H1 (cell line): ENCODE measurements around the gene RTCA. TPM values are rescaled to one million over a fixed set of nuclear protein-coding genes. Genes with fewer than 3 reads are reported as not detected.

Source experiments
- CTCF ChIA-PET: fragments of 300-600 bp; sonication (Branson Sonifier 250); formaldehyde crosslinking; loops from one replicate; lab custom pipeline; 2021; ENCODE audit not compliant: partially characterized antibody; lab: Charles Lee
- POLR2A ChIA-PET: fragments of 300-600 bp; sonication (Branson Sonifier 250); formaldehyde crosslinking; loops from one replicate; lab custom pipeline; 2021; ENCODE audit warnings: inconsistent platforms; ENCODE audit not compliant: partially characterized antibody; lab: Charles Lee
- DNase-seq, 2 experiments: peaks; one replicate each; pipeline versions ENCODE4 v3.0.0 to v3.0.0-alpha.2; 2010 to 2022; ENCODE audit warnings: low spot score in 2 of 2, low read depth in 1 of 2, mixed read lengths in 1 of 2
- FAIRE-seq: peaks from 2 replicates; lab custom pipeline; 2011; peaks lifted over from hg19 to GRCh38; lab: Jason Lieb, UNC
- H2AFZ ChIP-seq: 2 replicates; pipeline ENCODE4 v1.8.1; 2012; ENCODE audit warnings: low read length, inconsistent platforms
- H2AK5ac ChIP-seq: 2 replicates; pipeline ENCODE4 v1.6.1; 2013; ENCODE audit warnings: low read depth, low read length
- H2BK120ac ChIP-seq: replicated peaks from 2 replicates; pipeline ENCODE3; 2013; ENCODE audit warnings: low read depth, low read length, inconsistent platforms
- H2BK12ac ChIP-seq: 2 replicates; pipeline ENCODE4 v1.6.1; 2013; ENCODE audit warnings: low read depth, low read length
- H2BK15ac ChIP-seq: 2 replicates; pipeline ENCODE4 v1.6.1; 2013; ENCODE audit warnings: low read length
- H2BK20ac ChIP-seq: 2 replicates; pipeline ENCODE4 v1.6.1; 2013; ENCODE audit warnings: low read length
- H2BK5ac ChIP-seq: 2 replicates; pipeline ENCODE4 v1.6.1; 2013; ENCODE audit warnings: low read depth, low read length
- H3K14ac ChIP-seq: 2 replicates; pipeline ENCODE4 v1.6.1; 2013; ENCODE audit warnings: inconsistent platforms; ENCODE audit not compliant: insufficient read length
- H3K18ac ChIP-seq: 2 replicates; pipeline ENCODE4 v1.6.1; 2013; ENCODE audit warnings: low read length; ENCODE audit errors: extremely low read depth
- H3K23ac ChIP-seq: 2 replicates; pipeline ENCODE4 v1.6.1; 2013; ENCODE audit warnings: inconsistent platforms; ENCODE audit not compliant: insufficient read length
- H3K23me2 ChIP-seq: 2 replicates; pipeline ENCODE4 v1.6.1; 2013; ENCODE audit warnings: low read depth, low read length
- H3K27ac ChIP-seq: 2 replicates; pipeline ENCODE4 v1.6.1; 2011; ENCODE audit warnings: low read depth, low read length, inconsistent platforms
- H3K27me3 ChIP-seq, 4 experiments: replicated peaks in 1 of 4; 1 replicate in 1 of 4; 2 replicates in 3 of 4; pipeline versions ENCODE4 v1.6.1 to v1.8.1; 2011 to 2013; ENCODE audit warnings: low read length in 3 of 4, mild to moderate bottlenecking in 3 of 4, inconsistent platforms in 2 of 4, mixed read lengths in 2 of 4, moderate library complexity in 1 of 4; ENCODE audit not compliant: control insufficient read depth in 3 of 4, insufficient read depth in 3 of 4; ENCODE audit errors: extremely low read depth in 1 of 4
- H3K36me3 ChIP-seq, 4 experiments: 2 replicates each; pipeline versions ENCODE4 v1.6.1 to v1.8.1; 2011 to 2013; ENCODE audit warnings: mild to moderate bottlenecking in 4 of 4, low read length in 3 of 4, moderate library complexity in 2 of 4, control low read depth in 1 of 4, inconsistent platforms in 1 of 4; ENCODE audit not compliant: insufficient read depth in 4 of 4, control insufficient read depth in 2 of 4
- H3K4ac ChIP-seq: replicated peaks from 2 replicates; pipeline ENCODE3; 2013; ENCODE audit warnings: low read length, low read depth, mixed read lengths, inconsistent platforms; ENCODE audit not compliant: insufficient read length
- H3K4me1 ChIP-seq, 4 experiments: replicated peaks in 1 of 4; 1 replicate in 1 of 4; 2 replicates in 3 of 4; pipeline versions ENCODE4 v1.6.1 to v1.8.1; 2011 to 2013; ENCODE audit warnings: low read length in 3 of 4, inconsistent platforms in 2 of 4, mixed read lengths in 1 of 4; ENCODE audit not compliant: insufficient read depth in 4 of 4, control insufficient read depth in 3 of 4
- H3K4me2 ChIP-seq, 2 experiments: 2 replicates each; pipeline versions ENCODE4 v1.6.1 to v1.8.1; 2011 to 2013; ENCODE audit warnings: low read depth in 2 of 2, low read length in 2 of 2, control low read depth in 1 of 2, inconsistent platforms in 1 of 2, mild to moderate bottlenecking in 1 of 2; ENCODE audit not compliant: insufficient read depth in 1 of 2
- H3K4me3 ChIP-seq, 4 experiments: fragments of 200-600, 300-600 bp in 1 of 4; sonication (generic), shearing (Covaris generic), sonication (Bioruptor Twin) in 1 of 4; 2 replicates each; pipeline versions ENCODE4 v1.5.1 to v1.8.1; 2011 to 2016; ENCODE audit warnings: low read length in 4 of 4, low read depth in 3 of 4, control low read depth in 2 of 4, inconsistent platforms in 2 of 4, mild to moderate bottlenecking in 2 of 4, mixed read lengths in 1 of 4, moderate library complexity in 1 of 4; ENCODE audit not compliant: insufficient read depth in 2 of 4; ENCODE audit errors: extremely low read depth in 1 of 4
- H3K56ac ChIP-seq: replicated peaks from 2 replicates; pipeline ENCODE3; 2013; ENCODE audit warnings: low read depth, mild to moderate bottlenecking, mixed read lengths, low read length, inconsistent platforms; ENCODE audit not compliant: insufficient read length
- H3K79me1 ChIP-seq: 2 replicates; pipeline ENCODE4 v1.6.1; 2013; ENCODE audit warnings: low read depth, low read length, control low read depth
- H3K79me2 ChIP-seq, 2 experiments: 2 replicates each; pipeline versions ENCODE4 v1.6.1 to v1.8.1; 2012 to 2013; ENCODE audit warnings: low read length in 2 of 2, mild to moderate bottlenecking in 2 of 2, inconsistent platforms in 1 of 2; ENCODE audit not compliant: insufficient read depth in 2 of 2, control insufficient read depth in 1 of 2
- H3K9ac ChIP-seq, 4 experiments: replicated peaks in 1 of 4; 1 replicate in 1 of 4; 2 replicates in 3 of 4; pipeline versions ENCODE4 v1.6.1 to v1.8.1; 2011 to 2013; ENCODE audit warnings: low read depth in 3 of 4, low read length in 3 of 4, control low read depth in 2 of 4, mild to moderate bottlenecking in 2 of 4, moderate library complexity in 2 of 4, inconsistent platforms in 1 of 4; ENCODE audit errors: extremely low read depth in 1 of 4
- H3K9me3 ChIP-seq, 2 experiments: 2 replicates each; pipeline versions ENCODE4 v1.6.1 to v1.8.1; 2012 to 2013; ENCODE audit warnings: mild to moderate bottlenecking in 2 of 2, moderate library complexity in 2 of 2, control low read depth in 1 of 2, inconsistent platforms in 1 of 2, low read depth in 1 of 2, low read length in 1 of 2, mixed read lengths in 1 of 2; ENCODE audit not compliant: insufficient read depth in 2 of 2
- H4K20me1 ChIP-seq, 2 experiments: replicated peaks in 1 of 2; 2 replicates each; pipeline versions ENCODE3 to v1.8.1; 2011 to 2013; ENCODE audit warnings: inconsistent platforms in 2 of 2, low read length in 2 of 2, mild to moderate bottlenecking in 1 of 2; ENCODE audit not compliant: insufficient read depth in 2 of 2, control insufficient read depth in 1 of 2
- H4K5ac ChIP-seq: 2 replicates; pipeline ENCODE4 v1.6.1; 2013; ENCODE audit warnings: low read length, low read depth, mixed read lengths, inconsistent platforms; ENCODE audit not compliant: insufficient read length
- H4K8ac ChIP-seq: 2 replicates; pipeline ENCODE4 v1.8.0; 2013; ENCODE audit warnings: mild to moderate bottlenecking, moderate library complexity, low read length, inconsistent platforms; ENCODE audit not compliant: insufficient read depth; ENCODE audit errors: extremely low read depth
- H4K91ac ChIP-seq: replicated peaks from 2 replicates; pipeline ENCODE3; 2013; ENCODE audit warnings: low read length, mixed read lengths, inconsistent platforms; ENCODE audit not compliant: insufficient read length
- SP2 ChIP-seq: IDR thresholded peaks from 2 replicates; pipeline ENCODE4 v1.6.1; 2012; ENCODE audit warnings: mild to moderate bottlenecking, low read length, inconsistent platforms
- SRF ChIP-seq: IDR thresholded peaks from 2 replicates; pipeline ENCODE4 v1.6.1; 2011; ENCODE audit warnings: mild to moderate bottlenecking, low read depth, low read length, moderate library complexity
- polyA plus RNA-seq, 7 experiments: library from polyadenylated mRNA; depleted of rRNA in 3 of 7; stranded (reverse) in 5 of 7; unstranded in 2 of 7; fragments of >200 nt in 5 of 7; fragments of 200-250 nt in 2 of 7; gene quantifications; 1 replicate in 5 of 7; 2 replicates in 1 of 7; 4 replicates in 1 of 7; pipeline versions ENCODE4 v1.2.1 to v1.2.3, GENCODE V29; 2011 to 2013; ENCODE audit warnings: missing spikeins in 2 of 7, mixed read lengths in 2 of 7
- total RNA-seq: library from RNA; stranded (reverse); fragmentation: NEBNext Ultra II Directional; extraction: Animal tissue kit (Norgen Biotek cat#: 25700); gene quantifications from 2 replicates; pipeline ENCODE4 v1.2.1, GENCODE V29; 2021

The RTCA gene
- total and polyA plus RNA-seq, 2 of the 8 experiments (the other 6 are each of a cell fraction or from before 2014, with no cell fraction given) = 13.8 to 31.6 TPM

DNA sequence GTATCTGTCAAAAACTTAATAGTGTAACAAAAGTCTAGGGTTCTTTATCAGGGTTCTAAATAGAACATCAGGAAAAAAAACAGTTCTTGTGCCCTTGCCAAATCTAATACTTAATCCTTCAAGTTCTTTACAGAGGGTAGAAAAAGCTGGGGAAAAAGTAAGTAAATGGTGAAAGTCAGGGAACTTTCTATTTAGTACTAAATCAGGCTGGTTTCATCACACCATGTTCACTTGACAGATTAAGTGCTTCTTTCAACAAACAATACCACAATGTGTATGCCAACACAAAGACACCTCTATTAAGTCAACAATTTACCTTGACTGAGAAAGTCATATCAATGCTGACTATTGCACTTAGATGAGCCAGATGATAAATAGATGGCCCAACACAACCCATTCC lies 26.1 kb upstream of the RTCA start:
- FAIRE-seq (no peak), DNase-seq (no peak)
- CTCF ChIA-PET = interaction anchor here (1.1 kb wide), 1 partner anchor 226 kb away, joined by 3 read pairs; no protein-coding TSS in a partner anchor
- no peaks in the 10 kb centered on the region for H3K23me2 ChIP-seq
- peaks cover 0 to 24% of the 10 kb centered on the region in 2 experiments; a peak in 2 of 4 replicates for H3K79me2 ChIP-seq
- TF ChIP-seq SP2 = no peak
- TF ChIP-seq SRF = no peak
- H3K56ac ChIP-seq = no peak overlapping the region
- peaks cover 0 to 16% (median 8%) of the 10 kb centered on the region in 4 experiments; a peak in 4 of 8 replicates for H3K36me3 ChIP-seq
- no peak overlapping the region for H2AFZ ChIP-seq
- no peak overlapping the region for H2BK12ac ChIP-seq
- POLR2A ChIA-PET = interaction anchor here (1.6 kb wide), 1 partner anchor 9 kb away, joined by 6 read pairs; the partner anchor contains the start of gene DBT
- H3K9me3 ChIP-seq = no peaks in the 10 kb centered on the region
- no peak overlapping the region for H4K91ac ChIP-seq
- no peak overlapping the region for H2AK5ac ChIP-seq
- H3K27me3 ChIP-seq = no peaks in the 10 kb centered on the region
- H3K14ac ChIP-seq = no peak overlapping the region
- no peak overlapping the region for H4K5ac ChIP-seq
- H2BK15ac ChIP-seq = no peak overlapping the region
- no peak overlapping the region for H2BK5ac ChIP-seq
- no peak overlapping the region for H3K4me3 ChIP-seq
- no peak overlapping the region for H3K27ac ChIP-seq
- no peak overlapping the region for H3K18ac ChIP-seq
- no peak overlapping the region for H3K4ac ChIP-seq
- H2BK20ac ChIP-seq = no peak overlapping the region
- no peak overlapping the region for H3K23ac ChIP-seq
- H4K8ac ChIP-seq = no peak overlapping the region
- no peak overlapping the region for H3K4me2 ChIP-seq
- no peaks in the 10 kb centered on the region; the same call in 1 of the 2 replicates for H3K79me1 ChIP-seq
- no peaks in the 10 kb centered on the region for H3K4me1 ChIP-seq
- H2BK120ac ChIP-seq = no peak overlapping the region
- no peak overlapping the region for H3K9ac ChIP-seq
- peaks cover 0 to 2% of the 10 kb centered on the region in 2 experiments for H4K20me1 ChIP-seq
